GM12892 (cell line): ENCODE measurements around the gene ENOX1.

Source experiments
- DNase-seq: peaks from one replicate; pipeline ENCODE4 v3.0.0; 2011; ENCODE audit not compliant: insufficient read length
- FAIRE-seq: peaks from 2 replicates; lab custom pipeline; 2011; peaks lifted over from hg19 to GRCh38; lab: Jason Lieb, UNC
- POLR2A ChIP-seq: IDR thresholded peaks from 2 replicates; pipeline ENCODE4 v1.6.1; 2011; ENCODE audit warnings: low read depth, low read length, control low read depth
- POLR2AphosphoS5 ChIP-seq: IDR thresholded peaks from 2 replicates; pipeline ENCODE4 v1.6.1; 2011; ENCODE audit warnings: low read depth, low read length, control low read depth
- TAF1 ChIP-seq: IDR thresholded peaks from 2 replicates; pipeline ENCODE4 v1.6.1; 2011; ENCODE audit warnings: low read depth, mild to moderate bottlenecking, control low read depth, low read length, borderline replicate concordance

The ENOX1 gene

DNA sequence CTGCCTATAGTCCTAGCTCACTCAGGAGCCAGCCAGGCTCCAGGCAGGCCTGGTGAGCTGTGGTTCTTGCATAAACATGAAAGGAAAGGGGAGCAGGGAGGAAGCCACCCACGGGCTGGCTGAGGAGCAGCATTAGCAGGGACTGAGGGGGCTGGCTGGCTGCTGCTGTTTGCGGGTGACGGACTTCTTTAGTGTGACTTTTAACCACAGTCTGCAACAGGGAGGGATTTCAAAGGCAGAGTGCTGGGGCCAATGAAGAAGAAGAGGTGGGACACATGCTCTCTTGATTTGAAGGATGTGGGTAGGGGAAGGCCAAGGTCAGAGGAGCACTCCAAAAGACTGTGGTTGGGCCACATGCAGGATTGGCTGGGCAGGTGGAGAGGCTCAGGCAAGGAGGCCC lies 540.4 kb downstream of the ENOX1 start:
- DNase-seq (no peak), FAIRE-seq (no peak)
- no peak for TF ChIP-seq POLR2AphosphoS5
- TF ChIP-seq POLR2A, result no peak
- TF ChIP-seq TAF1, result no peak

DNA sequence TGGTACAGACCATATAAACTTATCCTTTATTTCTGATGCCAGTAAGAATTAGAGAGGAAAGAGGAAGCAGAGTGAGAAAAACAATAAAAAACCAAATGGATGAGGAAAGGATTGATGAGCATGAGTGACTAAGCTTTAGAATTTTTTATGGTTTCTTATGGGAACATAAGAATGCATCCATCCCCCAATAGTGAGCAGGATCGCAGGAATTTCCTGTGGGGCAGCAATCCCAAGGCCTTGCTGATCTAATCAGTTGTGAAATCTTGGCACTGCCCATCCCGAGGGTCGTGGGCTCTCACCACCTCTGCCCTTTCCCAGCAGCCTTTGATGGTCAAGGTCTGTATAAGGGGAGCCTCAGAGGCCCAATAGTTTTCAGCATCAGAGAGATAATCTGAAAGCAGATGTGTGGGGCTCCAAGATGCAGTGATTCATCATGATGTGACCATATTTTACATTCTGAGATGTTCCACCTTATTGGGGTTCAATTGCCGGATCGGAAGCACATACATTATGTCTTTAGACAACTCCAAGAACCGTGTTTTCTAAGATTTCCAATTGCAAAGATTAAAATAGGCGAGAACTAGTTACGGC lies 541.3 kb downstream of the ENOX1 start:
- no peak for TF ChIP-seq POLR2A
- no peak for TF ChIP-seq POLR2AphosphoS5
- TF ChIP-seq TAF1, result no peak
- FAIRE-seq, result no peak
- no peak for DNase-seq

DNA sequence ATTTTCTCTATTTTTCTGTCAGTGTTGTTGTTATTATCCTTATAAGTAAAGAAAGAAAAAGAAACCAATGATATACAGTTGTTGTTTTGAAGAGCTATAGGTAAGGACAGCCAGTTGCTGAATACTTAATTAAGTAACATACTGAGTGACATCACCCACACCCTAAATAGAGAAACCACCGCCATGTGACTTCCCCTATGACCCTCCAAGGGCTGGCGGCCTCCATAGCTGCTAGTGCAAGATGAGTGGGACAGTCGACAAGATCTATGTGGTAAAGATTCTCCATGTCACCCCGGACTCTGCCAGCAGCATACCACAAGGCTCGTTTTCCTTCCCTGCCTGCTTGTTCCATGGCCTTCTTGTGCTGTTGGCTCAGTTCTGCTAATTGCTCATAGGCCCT lies 542.3 kb downstream of the ENOX1 start:
- no peak for FAIRE-seq
- TF ChIP-seq POLR2AphosphoS5 (no peak), POLR2A (no peak), TAF1 (no peak)
- DNase-seq, result no peak

DNA sequence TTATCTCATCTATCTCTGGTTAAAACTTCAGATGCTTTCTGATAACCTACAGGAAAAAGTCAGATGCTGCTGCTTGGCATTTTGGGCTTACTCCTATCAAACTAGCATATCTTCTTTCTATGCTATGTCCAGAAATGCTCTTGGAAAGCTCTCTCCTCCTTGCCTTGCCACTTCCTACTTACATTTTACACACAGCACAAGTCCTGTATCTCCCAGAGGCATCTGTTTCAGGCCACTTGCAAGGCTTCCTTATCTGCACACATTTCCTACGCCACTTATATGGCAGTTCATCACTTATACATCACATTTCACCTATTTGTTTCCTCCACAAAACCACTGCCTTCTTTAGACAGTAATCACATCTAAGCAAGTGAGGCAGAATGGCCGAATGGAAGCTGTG lies 543.1 kb downstream of the ENOX1 start:
- peak; percentile 48 for FAIRE-seq
- DNase-seq, result no peak
- no peak for TF ChIP-seq POLR2A

DNA sequence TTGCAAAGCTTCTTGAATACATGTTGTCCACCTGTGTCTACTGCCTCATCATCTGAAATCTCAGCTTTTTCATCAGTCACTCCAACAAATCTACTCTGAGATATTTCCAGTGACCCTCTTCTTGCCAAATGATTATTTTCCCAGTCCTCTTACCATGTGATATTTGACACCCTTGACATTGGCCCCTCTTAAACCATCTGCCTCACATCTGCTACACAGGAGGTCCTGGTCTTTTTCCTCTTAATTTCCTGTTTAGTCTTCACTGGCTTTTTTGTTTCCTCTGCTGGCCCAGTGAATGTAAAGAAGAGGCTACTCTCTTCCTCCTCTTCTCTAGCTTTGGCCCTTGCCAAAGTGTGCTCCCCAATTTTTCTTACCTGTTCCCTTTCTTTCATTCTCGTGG lies 544.7 kb downstream of the ENOX1 start:
- DNase-seq, result no peak
- no peak for TF ChIP-seq POLR2AphosphoS5
- TF ChIP-seq POLR2A, result no peak
- TF ChIP-seq TAF1, result no peak
- FAIRE-seq, result peak; percentile 61

DNA sequence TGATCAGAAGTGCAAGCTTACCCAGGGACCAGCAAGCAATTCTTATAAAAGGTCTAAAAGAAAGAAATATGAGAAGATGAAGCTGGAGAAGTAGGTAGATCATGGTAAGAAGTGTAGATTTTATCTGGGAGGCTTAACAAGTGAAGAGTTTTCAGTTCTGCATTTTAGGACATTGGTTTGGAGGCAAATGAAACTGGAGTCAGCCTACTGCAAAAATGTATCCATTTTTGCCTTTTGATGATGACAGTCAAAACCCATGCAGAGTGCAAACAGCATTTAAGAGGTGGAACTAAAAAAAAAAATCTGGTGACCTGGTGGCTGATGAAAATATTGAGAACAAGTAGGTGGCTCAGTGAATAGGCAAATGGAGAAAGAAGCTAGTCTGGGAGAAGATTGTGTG lies 546.5 kb downstream of the ENOX1 start:
- DNase-seq, result peak; percentile 7
- FAIRE-seq, result peak; percentile 87
- TF ChIP-seq POLR2AphosphoS5 (no peak), TAF1 (no peak), POLR2A (no peak)

DNA sequence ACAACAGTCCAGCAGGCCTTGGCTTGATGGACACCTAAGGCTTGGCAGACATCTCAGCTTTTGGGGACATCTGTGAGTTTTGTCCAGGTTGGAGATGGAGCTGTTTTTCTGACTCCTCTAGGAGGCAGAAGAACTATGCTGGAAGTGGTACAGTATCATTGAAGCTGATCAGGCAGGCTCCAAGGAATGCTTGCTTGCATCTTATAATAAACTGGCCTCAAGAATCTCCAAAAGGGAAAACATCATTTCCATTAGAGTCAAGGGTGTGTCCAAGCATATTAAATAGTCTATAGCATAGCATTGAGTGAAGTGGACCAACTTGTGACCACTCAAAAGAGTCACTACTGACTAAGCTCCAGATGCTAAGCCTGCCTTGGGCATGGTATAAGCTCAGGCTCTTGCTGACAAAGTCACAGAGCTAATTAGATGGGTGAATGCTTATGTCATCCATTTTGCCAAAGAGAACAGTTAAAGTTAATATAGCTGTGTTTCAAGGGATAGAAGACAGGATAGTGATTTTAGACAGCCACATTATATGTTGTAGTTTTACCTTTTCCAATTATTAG lies 547.4 kb downstream of the ENOX1 start:
- TF ChIP-seq TAF1 (no peak), POLR2A (no peak), POLR2AphosphoS5 (no peak)
- no peak for DNase-seq
- no peak for FAIRE-seq

DNA sequence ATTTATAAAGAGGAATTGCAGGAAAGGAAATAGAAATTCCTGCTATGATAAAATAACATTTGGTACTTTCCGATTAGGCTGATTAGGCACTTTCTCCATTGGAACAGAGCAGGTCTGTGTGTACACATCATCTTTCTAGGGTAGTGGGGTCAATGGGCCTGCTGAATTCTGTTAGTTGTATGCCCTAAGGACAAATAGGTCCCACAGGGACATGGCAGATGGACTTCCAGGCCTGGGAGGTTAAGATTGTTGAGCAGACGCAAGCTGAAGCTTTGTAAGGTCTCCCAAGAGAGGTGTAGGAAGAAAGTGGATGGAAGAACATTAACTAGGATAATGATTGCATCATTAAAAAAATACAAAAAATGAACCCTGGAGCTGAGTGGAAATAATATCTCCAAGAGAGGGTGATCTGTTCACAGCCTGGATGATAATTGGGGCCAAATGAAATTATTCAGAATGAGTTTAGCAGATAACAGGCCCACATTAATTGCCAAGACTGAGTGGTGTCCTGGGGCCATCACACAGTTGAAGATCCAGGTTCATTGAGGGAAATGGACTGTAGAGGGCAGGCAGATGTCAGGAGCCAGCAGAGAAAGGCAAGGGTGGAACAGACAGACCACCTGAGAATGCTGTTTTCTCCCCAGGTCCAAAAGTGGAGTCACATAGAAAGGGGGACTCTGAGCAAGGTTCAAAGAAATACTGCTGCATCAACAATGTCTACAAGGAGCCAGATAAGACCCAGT lies 548.3 kb downstream of the ENOX1 start:
- no peak for DNase-seq
- FAIRE-seq, result no peak
- no peak for TF ChIP-seq TAF1
- TF ChIP-seq POLR2AphosphoS5, result no peak
- no peak for TF ChIP-seq POLR2A

DNA sequence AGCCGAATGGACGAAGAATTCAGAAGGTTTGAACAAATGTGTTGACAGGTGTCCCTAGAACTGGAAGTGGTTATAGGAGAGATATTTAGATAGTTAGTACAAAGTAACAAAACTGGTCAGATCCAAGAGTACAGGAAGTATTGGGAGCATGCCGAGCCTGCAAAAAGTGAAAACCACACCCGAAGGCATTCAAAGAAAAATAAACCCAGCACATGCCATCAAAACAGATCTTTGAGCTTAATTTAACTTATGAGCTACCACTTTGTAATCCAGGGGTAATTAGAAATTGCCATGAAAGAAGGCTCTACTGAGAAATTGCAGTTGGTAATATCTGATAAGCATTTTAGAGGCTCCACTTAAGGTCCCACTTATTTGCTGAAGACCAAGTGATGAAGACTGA lies 549.2 kb downstream of the ENOX1 start:
- DNase-seq, result no peak
- TF ChIP-seq TAF1, result no peak
- TF ChIP-seq POLR2AphosphoS5, result no peak
- no peak for TF ChIP-seq POLR2A
- FAIRE-seq, result no peak

DNA sequence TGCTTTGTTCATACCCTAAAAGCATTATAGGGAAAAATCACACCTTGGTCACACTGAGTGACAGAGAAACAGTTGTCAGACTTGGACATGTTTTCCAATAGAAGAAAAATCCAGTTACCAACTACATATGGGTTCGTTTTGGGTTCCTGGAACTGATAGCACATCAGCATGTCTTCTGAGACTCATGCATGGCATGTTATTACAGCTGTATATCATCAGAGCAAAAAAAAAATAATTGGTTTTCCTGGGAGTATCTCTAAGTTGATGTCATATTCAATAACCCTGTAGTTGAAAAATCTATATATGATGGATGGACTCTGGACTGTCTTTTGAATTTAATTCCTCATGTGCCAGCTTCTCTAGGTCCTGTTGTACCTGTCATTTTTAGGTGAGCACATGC lies 551.7 kb downstream of the ENOX1 start:
- DNase-seq, result no peak
- TF ChIP-seq POLR2AphosphoS5 (no peak), POLR2A (no peak), TAF1 (no peak)
- no peak for FAIRE-seq

DNA sequence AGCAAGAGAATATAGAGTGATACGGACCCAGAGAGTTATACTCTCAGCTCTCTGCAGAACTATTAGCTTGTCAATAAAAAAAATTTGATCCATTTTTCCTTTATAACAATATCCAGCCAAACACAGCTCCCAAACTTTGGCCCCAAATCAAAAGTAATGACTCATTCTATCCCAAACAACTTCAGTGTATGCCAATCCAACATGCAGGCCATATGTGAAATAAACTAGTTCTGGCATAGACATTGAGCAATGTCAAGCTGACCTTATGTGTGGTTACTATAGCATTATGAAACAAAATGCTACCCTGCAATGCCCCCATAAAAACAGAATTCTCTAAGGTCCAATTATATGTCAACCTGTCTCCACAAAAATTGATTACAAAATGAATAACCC lies 553.9 kb downstream of the ENOX1 start:
- FAIRE-seq (no peak), DNase-seq (no peak)
- TF ChIP-seq POLR2A, result no peak
- no peak for TF ChIP-seq POLR2AphosphoS5
- TF ChIP-seq TAF1, result no peak

DNA sequence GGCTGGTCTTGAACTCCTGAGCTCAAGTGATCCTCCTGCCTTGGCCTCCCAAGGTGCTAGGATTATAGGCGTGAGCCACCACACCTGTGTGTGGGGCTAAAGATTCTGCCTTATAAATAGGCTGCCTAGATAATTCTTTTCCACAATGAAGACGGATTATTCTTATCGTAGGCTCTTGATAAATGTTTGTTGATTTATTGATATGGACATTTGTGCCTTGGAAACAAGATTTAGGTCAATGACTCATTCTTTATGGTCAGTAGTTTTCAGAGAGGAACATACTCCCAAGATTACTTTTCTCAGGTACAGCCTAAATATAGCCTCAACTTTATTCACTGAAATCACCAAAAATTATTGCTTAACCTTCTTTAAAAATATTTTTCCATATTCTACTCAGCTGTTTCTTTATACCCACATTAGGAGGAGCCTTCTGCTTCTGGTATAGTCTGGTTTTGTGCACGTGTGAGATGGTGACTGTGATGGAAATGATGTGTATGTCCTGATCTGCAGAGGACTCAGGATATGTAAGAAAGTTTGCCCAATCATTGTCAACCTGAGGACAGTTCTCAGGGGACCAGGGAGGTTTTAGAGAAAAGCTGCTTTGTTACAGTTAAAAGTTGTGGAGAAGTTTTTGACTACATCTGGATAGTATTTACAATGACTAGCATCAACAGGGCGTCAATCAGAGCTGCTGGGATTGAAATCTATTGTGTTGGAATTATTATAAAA lies 554.5 kb downstream of the ENOX1 start:
- TF ChIP-seq POLR2AphosphoS5 (no peak), TAF1 (no peak), POLR2A (no peak)
- FAIRE-seq, result no peak
- DNase-seq, result no peak

DNA sequence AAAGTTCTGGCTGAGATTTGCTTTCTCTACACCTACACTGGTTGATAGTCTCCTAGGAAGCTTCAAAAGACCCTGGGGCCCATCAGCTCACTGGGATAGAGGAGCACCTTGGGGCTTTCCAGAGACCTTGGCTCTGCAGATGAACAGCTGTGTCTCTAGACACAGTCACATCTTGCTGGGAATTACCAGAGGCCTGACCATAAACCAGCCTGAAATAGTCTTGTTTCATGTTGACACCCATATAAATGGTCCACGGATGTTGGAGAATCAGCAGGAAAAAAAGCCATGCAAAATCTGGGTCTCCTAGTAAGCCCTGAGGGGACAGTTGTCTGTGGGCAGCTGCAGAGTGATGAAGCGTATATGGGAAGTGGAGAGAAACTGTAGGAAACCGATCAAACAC lies 555.8 kb downstream of the ENOX1 start:
- TF ChIP-seq POLR2A, result no peak
- TF ChIP-seq TAF1, result no peak
- TF ChIP-seq POLR2AphosphoS5, result no peak
- FAIRE-seq, result no peak
- DNase-seq, result no peak
